Epithelial cell of esophagus (primary cell): Measurements from ENCODE around the gene TUBGCP2.

Source experiments
- DNase-seq: peaks from one replicate; pipeline ENCODE4 v3.0.0; 2010; ENCODE audit warnings: low read depth
- H3K4me3 ChIP-seq: 2 replicates; pipeline ENCODE4 v1.5.1; 2011; ENCODE audit warnings: mild to moderate bottlenecking, low read length, control low read depth
- CTCF ChIP-seq: IDR thresholded peaks from 2 replicates; pipeline ENCODE4 v1.5.1; 2011; ENCODE audit warnings: low read depth, mild to moderate bottlenecking, low read length, control low read depth, inconsistent platforms; ENCODE audit not compliant: insufficient read depth; ENCODE audit errors: missing control alignments

Gene TUBGCP2

GRCh38 chr10:133339708-133340380 is 31.2 kb upstream of the TUBGCP2 start:
- no peak overlapping the region for H3K4me3 ChIP-seq
- no peak for DNase-seq
- no peak for TF ChIP-seq CTCF

- DNase-seq, result no peak
- no peak for TF ChIP-seq CTCF
- no peak overlapping the region for H3K4me3 ChIP-seq
Measured at GRCh38 chr10:133338080-133339071, 29.7 kb upstream of the TUBGCP2 start.

- no peak overlapping the region for H3K4me3 ChIP-seq
- no peak for DNase-seq
- TF ChIP-seq CTCF, result no peak
Measured at GRCh38 chr10:133337370-133337725, 28.7 kb upstream of the TUBGCP2 start.

- no peak for DNase-seq
- no peak for TF ChIP-seq CTCF
- no peak within 1 kb of the TSS for H3K4me3 ChIP-seq
Measured at GRCh38 chr10:133336577-133337369, 28.1 kb upstream of the TUBGCP2 start, which contains the start of gene CALY. Gene CALY (minus strand): TSS chr10:133336896. CDS start chr10:133328989, 7,907 bp downstream.

GRCh38 chr10:133336118-133336576 is 27.5 kb upstream of the TUBGCP2 start:
- DNase-seq, result no peak
- H3K4me3 ChIP-seq, result no peak overlapping the region
- TF ChIP-seq CTCF, result no peak

GRCh38 chr10:133335246-133336117 is 26.8 kb upstream of the TUBGCP2 start:
- no peak for DNase-seq
- peak overlapping the region; percentile 4 for H3K4me3 ChIP-seq
- no peak for TF ChIP-seq CTCF
